ENCODE results near the gene C5. TPM values are rescaled to one million over a fixed set of nuclear protein-coding genes. Genes with fewer than 3 reads are reported as not detected.

C5 gene
- total RNA-seq, 1 experiment from 2014 or later: 0.74 TPM

- Histone ChIP-seq H3K9me3 (ENCODE audit: control insufficient read depth, low read depth, low read length) (no peaks in the 10 kb centered on the region), H3K23me2 (ENCODE audit: insufficient read length, low read depth, low read length, poor library complexity, severe bottlenecking) (no peaks in the 10 kb centered on the region), H3K27me3 (ENCODE audit: insufficient read depth, low read length) (no peaks in the 10 kb centered on the region), H4K8ac (replicated peaks; ENCODE audit: insufficient read length, low read depth, low read length) (no peak overlapping the region), H3K27ac (ENCODE audit: insufficient read length, low read depth, low read length) (no peak overlapping the region), H2AFZ (ENCODE audit: low read length) (no peak overlapping the region), H3K23ac (ENCODE audit: insufficient read length, low read depth, low read length) (no peak overlapping the region), H2BK12ac (ENCODE audit: insufficient read length, low read depth, low read length) (no peak overlapping the region), H4K91ac (ENCODE audit: insufficient read length, low read depth, low read length) (no peak overlapping the region), H3K56ac (ENCODE audit: insufficient read length, low read depth, low read length) (no peak overlapping the region), H2BK20ac (ENCODE audit: low read depth, low read length, poor library complexity, severe bottlenecking) (no peak overlapping the region), H2BK15ac (ENCODE audit: low read depth, low read length) (no peak overlapping the region), H3K4me1 (ENCODE audit: insufficient read depth, low read length) (peaks cover 10% of the 10 kb centered on the region; the same call in 1 of the 2 replicates), H3K79me1 (ENCODE audit: insufficient read depth, low read depth, low read length, poor library complexity, severe bottlenecking) (no peaks in the 10 kb centered on the region), H2AK5ac (ENCODE audit: insufficient read length, low read length) (no peak overlapping the region), H3T11ph (ENCODE audit: low read length) (no peak overlapping the region), H4K20me1 (ENCODE audit: control insufficient read depth, insufficient read depth, insufficient read length) (no peaks in the 10 kb centered on the region), H3K14ac (ENCODE audit: insufficient read depth, low read length) (no peak overlapping the region), H4K5ac (ENCODE audit: insufficient read length, low read depth, low read length) (no peak overlapping the region), H3K18ac (ENCODE audit: insufficient read length, low read depth, low read length) (no peak overlapping the region), H3K4me2 (ENCODE audit: insufficient read depth, insufficient read length, low read length) (no peak overlapping the region), H3K9ac (ENCODE audit: extremely low read depth, insufficient read length, low read length) (no peak overlapping the region), H2BK120ac (ENCODE audit: low read depth, low read length, poor library complexity, severe bottlenecking) (no peak overlapping the region), H3K4ac (ENCODE audit: low read depth, low read length) (no peak overlapping the region), H2BK5ac (ENCODE audit: insufficient read length, low read length) (no peak overlapping the region), H3K79me2 (ENCODE audit: insufficient read depth, low read length) (no peaks in the 10 kb centered on the region)
- no peak overlapping the region for H3K4me3 Mint-ChIP-seq
- no peaks in the 10 kb centered on the region; a peak in 1 of 5 replicates for H3K9me3 Mint-ChIP-seq
- DNase-seq: no peak
- H3K36me3 Mint-ChIP-seq (ENCODE audit: insufficient read depth in 1 of 3, low read depth in 3 of 3): no peaks in the 10 kb centered on the region
- no peak overlapping the region for H3K27ac Mint-ChIP-seq
- TF ChIP-seq CTCF (conservative IDR thresholded peaks at IDR 0.05): no peak
- WGBS (ENCODE audit: extremely low coverage, insufficient read length, low lambda C conversion rate): no CpG with 5 or more reads among the region's 3 CpGs
- peaks cover 20 to 33% of the 10 kb centered on the region in 2 experiments for H3K4me1 Mint-ChIP-seq
- H3K27me3 Mint-ChIP-seq (ENCODE audit: low read depth): no peaks in the 10 kb centered on the region
Measured at GRCh38 chr9:120910643-120911042, 139.4 kb downstream of the C5 start.

Measured in H9 (cell line).